Psoas muscle (tissue), 8 donors: ENCODE data around the gene P4HB. TPM values are rescaled to one million over a fixed set of nuclear protein-coding genes. Genes with fewer than 3 reads are reported as not detected.

Source experiments
- ATAC-seq, 4 donors: fragments of 200-7000 bp; cut with Tn5 transposase; one replicate each; pipeline ENCODE4 v1.9.1; 2020; ENCODE audit warnings: moderate library complexity in 3 of 4, mild to moderate bottlenecking in 2 of 4
- DNase-seq, 2 donors: peaks; one replicate each; pipeline ENCODE4 v3.0.0-alpha.2; 2020
- H3K27ac ChIP-seq: fragments of 200-600 bp; one replicate; pipeline ENCODE4 v1.8.0; 2022
- H3K27me3 ChIP-seq, 3 donors: fragments of 200-600 bp in 1 of 3; one replicate each; pipeline versions ENCODE4 v1.6.1 to v1.8.0; 2013 to 2022; ENCODE audit warnings: low read length in 2 of 3, mild to moderate bottlenecking in 2 of 3, moderate library complexity in 1 of 3; ENCODE audit not compliant: insufficient read depth in 3 of 3
- H3K36me3 ChIP-seq, 2 donors: fragments of 200-600 bp in 1 of 2; one replicate each; pipeline versions ENCODE4 v1.6.1 to v1.8.0; 2013 to 2022; ENCODE audit warnings: low read depth in 1 of 2, mild to moderate bottlenecking in 1 of 2, moderate library complexity in 1 of 2; ENCODE audit not compliant: insufficient read depth in 1 of 2
- H3K4me1 ChIP-seq: fragments of 200-600 bp; one replicate; pipeline ENCODE4 v1.8.0; 2022
- H3K4me3 ChIP-seq: fragments of 200-600 bp; one replicate; pipeline ENCODE4 v1.8.0; 2022; ENCODE audit warnings: mild to moderate bottlenecking
- H3K9me3 ChIP-seq: fragments of 200-600 bp; one replicate; pipeline ENCODE4 v1.8.0; 2022
- WGBS, 3 donors: extraction: QIAGEN DNeasy Blood & Tissue Kit; methylation state at CpG; one replicate each; pipeline versions ENCODE4 v1.1.6 to v1.1.7; 2013; 5-methylcytosine and 5-hydroxymethylcytosine counted together
- intact Hi-C, 2 donors: fragments of 100-400 bp; cut with DNase I; formaldehyde crosslinking; loops; one replicate each; pipeline versions ENCODE4 v1.11.0 to v1.14.2; 2022
- polyA plus RNA-seq, 3 donors: library from polyadenylated mRNA; stranded (reverse); fragments of 200-250 nt; gene quantifications; one replicate each; pipeline ENCODE4 v1.2.3, GENCODE V29; 2013
- total RNA-seq, 4 donors: library from RNA; stranded (reverse); fragmentation: NEBNext Ultra II Directional in 2 of 4; extraction: Animal tissue kit (Norgen Biotek cat#: 25700) in 2 of 4; gene quantifications; one replicate each; pipeline versions ENCODE4 v1.2.1 to v1.2.4, GENCODE V29; 2021 to 2023
- TF ChIP-seq, protein P1 (sequence below): fragments of 200-600 bp; IDR thresholded peaks from one replicate; pipeline ENCODE4 v1.8.0; 2022; ENCODE audit warnings: antibody characterized with exemption
- donor health status: healthy with polysubstance abuse.
- donor health status: DM: no; HTN: no; CAD: no; lungs with moderate emphysema.
- donor health status: Bipolar disorder and iron deficiency.
- donor health status: healthy.
- donor health status: DM: yes; HTN: yes; CAD: no.
- donor health status: DM: no; HTN: no; CAD: no.
- donor health status: DM: no; HTN: no; CAD: no.
- donor health status: DM: yes; HTN: yes; CAD: no.

P4HB gene
- total and polyA plus RNA-seq, 7 donors = 236 to 384 (median 267) TPM

DNA sequence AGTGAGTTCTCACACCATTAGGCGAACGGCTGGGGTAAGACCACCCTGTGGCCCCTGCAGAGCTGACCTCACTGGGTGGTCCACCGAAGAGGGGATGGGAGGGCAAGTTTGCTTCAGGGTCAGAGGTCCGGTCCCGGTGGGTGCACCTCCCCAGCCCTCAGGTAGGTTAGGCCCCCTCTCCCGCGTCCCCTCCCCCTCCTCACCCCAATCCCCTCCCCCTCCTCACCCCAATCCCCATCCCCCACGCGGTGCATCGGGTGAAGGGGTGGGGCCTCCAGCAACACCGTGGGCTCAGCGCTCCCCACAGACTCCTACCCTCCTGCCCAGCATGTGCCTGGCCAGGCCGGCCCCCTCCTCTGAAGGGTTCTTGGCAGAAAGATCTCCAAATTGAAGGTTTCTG is 40.6 kb downstream of the P4HB start:
- WGBS, 3 donors = 29 to 50% (median 32%) methylated on average over 7 to 13 of the region's 13 CpGs
- H3K36me3 ChIP-seq = no peaks in the 10 kb centered on the region
- no peak overlapping the region for H3K4me3 ChIP-seq
- H3K27ac ChIP-seq = no peak overlapping the region
- no peaks in the 10 kb centered on the region for H3K9me3 ChIP-seq
- DNase-seq (no peak), ATAC-seq (no peak)
- intact Hi-C loops = loop anchor here in 1 of 2 donors (5.0 kb wide), 1 partner anchor 38 kb away; no protein-coding TSS in a partner anchor
- TF ChIP-seq, protein P1, sequence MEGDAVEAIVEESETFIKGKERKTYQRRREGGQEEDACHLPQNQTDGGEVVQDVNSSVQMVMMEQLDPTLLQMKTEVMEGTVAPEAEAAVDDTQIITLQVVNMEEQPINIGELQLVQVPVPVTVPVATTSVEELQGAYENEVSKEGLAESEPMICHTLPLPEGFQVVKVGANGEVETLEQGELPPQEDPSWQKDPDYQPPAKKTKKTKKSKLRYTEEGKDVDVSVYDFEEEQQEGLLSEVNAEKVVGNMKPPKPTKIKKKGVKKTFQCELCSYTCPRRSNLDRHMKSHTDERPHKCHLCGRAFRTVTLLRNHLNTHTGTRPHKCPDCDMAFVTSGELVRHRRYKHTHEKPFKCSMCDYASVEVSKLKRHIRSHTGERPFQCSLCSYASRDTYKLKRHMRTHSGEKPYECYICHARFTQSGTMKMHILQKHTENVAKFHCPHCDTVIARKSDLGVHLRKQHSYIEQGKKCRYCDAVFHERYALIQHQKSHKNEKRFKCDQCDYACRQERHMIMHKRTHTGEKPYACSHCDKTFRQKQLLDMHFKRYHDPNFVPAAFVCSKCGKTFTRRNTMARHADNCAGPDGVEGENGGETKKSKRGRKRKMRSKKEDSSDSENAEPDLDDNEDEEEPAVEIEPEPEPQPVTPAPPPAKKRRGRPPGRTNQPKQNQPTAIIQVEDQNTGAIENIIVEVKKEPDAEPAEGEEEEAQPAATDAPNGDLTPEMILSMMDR = no peak
- H3K4me1 ChIP-seq = peaks cover 20% of the 10 kb centered on the region
- peaks cover 0 to 1% (median 0%) of the 10 kb centered on the region in 3 donors for H3K27me3 ChIP-seq

DNA sequence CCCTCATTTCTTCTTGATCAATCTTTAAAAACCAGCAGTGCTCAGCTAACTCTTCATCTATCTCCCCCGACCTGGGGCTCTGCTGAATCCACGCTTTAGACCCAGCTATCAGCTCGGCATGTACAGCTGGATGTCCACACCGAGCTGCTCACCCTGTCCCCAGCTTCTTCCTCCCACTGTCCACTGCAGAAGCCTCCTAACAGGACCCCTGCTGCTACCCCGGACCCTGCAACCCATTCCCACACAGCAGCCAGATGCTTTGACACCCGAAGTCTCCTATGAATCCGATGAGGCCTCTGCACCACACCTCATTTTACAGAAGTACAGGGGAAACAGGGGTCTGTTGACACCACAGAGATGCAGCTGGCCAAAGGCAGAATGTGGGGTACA is 42.6 kb downstream of the P4HB start:
- peaks cover 19% of the 10 kb centered on the region for H3K4me1 ChIP-seq
- H3K27me3 ChIP-seq = peaks cover 0 to 1% (median 0%) of the 10 kb centered on the region in 3 donors
- ATAC-seq = no peak
- no peak overlapping the region for H3K4me3 ChIP-seq
- DNase-seq = no peak
- no peaks in the 10 kb centered on the region for H3K36me3 ChIP-seq
- intact Hi-C loops = no loop called here
- no peaks in the 10 kb centered on the region for H3K9me3 ChIP-seq
- TF ChIP-seq, protein P1 = no peak
- WGBS, 3 donors = 44 to 53% (median 47%) methylated on average over 7 of the region's 7 CpGs
- H3K27ac ChIP-seq = no peak overlapping the region

DNA sequence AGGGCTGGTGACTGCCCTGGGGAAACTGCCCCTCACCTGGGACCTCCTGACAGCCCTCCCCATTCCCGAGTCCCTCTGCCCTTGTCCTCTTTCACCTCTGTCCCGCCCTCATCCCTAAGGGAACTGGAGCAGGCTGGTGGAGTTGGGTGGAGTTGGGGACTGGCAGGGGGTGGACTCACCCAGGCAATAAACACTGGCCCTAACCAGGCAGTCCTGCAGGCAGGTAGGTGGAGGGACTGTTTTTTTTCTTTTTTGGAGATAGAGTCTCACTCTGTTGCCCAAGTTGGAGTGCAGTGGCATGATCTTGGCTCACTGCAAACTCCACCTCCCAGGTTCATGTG is 44.7 kb downstream of the P4HB start:
- Histone ChIP-seq H3K4me3 (no peak overlapping the region), H3K9me3 (no peaks in the 10 kb centered on the region), H3K27me3 (peaks cover 0 to 12% (median 1%) of the 10 kb centered on the region in 3 donors), H3K4me1 (no peaks in the 10 kb centered on the region), H3K27ac (no peak overlapping the region), H3K36me3 (no peaks in the 10 kb centered on the region)
- TF ChIP-seq, protein P1 = no peak
- DNase-seq = no peak
- intact Hi-C loops = no loop called here
- WGBS, 3 donors = 51 to 65% (median 64%) methylated on average over 2 of the region's 2 CpGs
- no peak for ATAC-seq

DNA sequence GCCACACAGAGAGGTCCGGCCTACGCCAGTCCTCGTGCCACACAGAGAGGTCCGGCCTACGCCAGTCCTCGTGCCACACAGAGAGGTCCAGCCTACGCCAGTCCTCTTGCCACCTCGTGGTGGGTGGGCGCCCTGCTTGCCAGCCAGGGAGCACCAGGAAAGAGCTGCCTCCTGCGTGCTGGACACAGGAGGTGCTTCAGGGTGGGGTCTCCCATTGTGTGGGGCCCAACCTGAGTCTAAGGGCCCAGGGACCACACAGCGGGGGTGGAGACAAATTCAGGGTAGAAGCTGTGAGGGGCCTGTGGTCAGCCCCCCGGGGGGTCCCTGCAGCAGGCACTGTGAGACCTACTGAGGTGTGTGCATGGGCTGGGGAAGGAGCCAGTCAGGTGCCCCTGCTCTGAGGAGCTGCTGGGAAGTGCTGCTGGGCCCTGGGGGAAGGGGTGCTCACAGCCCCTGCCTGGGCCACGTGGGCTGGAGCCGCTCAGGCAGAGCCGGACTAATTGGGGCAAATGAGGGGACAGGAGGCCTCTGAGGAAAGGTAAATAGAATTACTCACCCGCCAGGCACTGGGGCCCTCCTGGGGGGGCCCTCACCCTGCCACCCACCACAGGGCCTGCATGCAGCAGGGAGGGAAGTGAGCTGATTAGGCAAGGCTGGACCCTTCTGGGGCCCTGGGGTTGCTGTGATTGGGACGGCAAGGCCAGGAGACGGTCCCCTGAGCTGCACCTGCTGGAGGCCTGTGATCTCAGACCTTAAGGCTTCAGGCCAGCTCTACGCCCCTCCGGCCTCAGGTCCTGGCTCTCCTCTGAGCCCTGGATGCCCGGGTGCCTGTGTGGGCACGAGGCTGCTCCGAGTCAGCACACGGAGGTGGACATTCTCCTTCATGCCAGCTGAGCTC is 45.3 kb downstream of the P4HB start:
- H3K4me3 ChIP-seq = no peak overlapping the region
- WGBS, 3 donors = 69 to 76% (median 75%) methylated on average over 20 to 23 of the region's 24 CpGs
- no peaks in the 10 kb centered on the region for H3K36me3 ChIP-seq
- no peaks in the 10 kb centered on the region for H3K4me1 ChIP-seq
- TF ChIP-seq, protein P1 = no peak
- H3K27me3 ChIP-seq = peaks cover 0 to 16% (median 5%) of the 10 kb centered on the region in 3 donors
- intact Hi-C loops = no loop called here
- no peak overlapping the region for H3K27ac ChIP-seq
- H3K9me3 ChIP-seq = no peaks in the 10 kb centered on the region
- ATAC-seq = no peak
- DNase-seq = no peak
